OCI-LY7 (cell line): ENCODE results near the gene OR2H1.

ENCODE experiments used
- CTCF ChIP-seq: fragments of 200-600 bp; sonication (generic); conservative IDR thresholded peaks from 2 replicates; pipeline ENCODE4 v1.5.1; 2014; ENCODE audit warnings: mild to moderate bottlenecking, antibody characterized with exemption, low read length, moderate library complexity, mixed read lengths
- EZH2phosphoT487 ChIP-seq: fragments of 200-600 bp; sonication (generic); IDR thresholded peaks from 2 replicates; pipeline ENCODE4 v1.6.1; 2018; ENCODE audit warnings: low read depth, borderline replicate concordance, mild to moderate bottlenecking, mixed run types, antibody characterized with exemption, low read length, moderate library complexity, mixed read lengths

GRCh38 chr6:29505808-29506207 is 48.9 kb downstream of the OR2H1 start:
- TF ChIP-seq CTCF (no peak), EZH2phosphoT487 (no peak)
